K562 (cell line): ENCODE measurements around the gene ARL3.
"Not testable (repeated sequence)": the region's sequence is repeated elsewhere in the genome, so short reads cannot be mapped to it uniquely, and the experiment has no call there.

Source experiments
- ADNP ChIP-seq: fragments of 200-800 bp; sonication (Bioruptor generic); IDR thresholded peaks from 2 replicates; pipeline ENCODE4 v1.6.1; 2016; ENCODE audit warnings: missing genetic modification characterization, missing compliant biosample characterization
- CEBPB ChIP-seq: fragments of 450-650 bp; IDR thresholded peaks from 2 replicates; pipeline ENCODE4 v1.6.1; 2016; ENCODE audit warnings: missing genetic modification characterization, missing compliant biosample characterization
- CHD2 ChIP-seq: IDR thresholded peaks from 2 replicates; pipeline ENCODE4 v1.6.1; 2011; ENCODE audit warnings: low read depth, low read length
- DPF2 ChIP-seq: fragments of 450-650 bp; IDR thresholded peaks from 2 replicates; pipeline ENCODE4 v1.6.1; 2016
- EZH2 ChIP-seq: IDR thresholded peaks from 2 replicates; pipeline ENCODE4 v1.6.1; 2012; ENCODE audit warnings: low read depth, mild to moderate bottlenecking, inconsistent platforms, low read length, borderline replicate concordance
- FOXJ3 ChIP-seq: sonication (generic); formaldehyde crosslinking; IDR thresholded peaks from 2 replicates; pipeline ENCODE4 v1.4.0; 2020; ENCODE audit warnings: mild to moderate bottlenecking, missing genetic modification reagents
- HNRNPK ChIP-seq: fragments of 200-400 bp; formaldehyde crosslinking; IDR thresholded peaks from one replicate; pipeline ENCODE4 v1.6.1; 2018; ENCODE audit warnings: mild to moderate bottlenecking, low read depth, low read length; ENCODE audit not compliant: poor library complexity, severe bottlenecking
- MTA1 ChIP-seq: fragments of 450-650 bp; IDR thresholded peaks from 2 replicates; pipeline ENCODE4 v1.6.1; 2017; ENCODE audit warnings: borderline replicate concordance
- SMC3 ChIP-seq: conservative IDR thresholded peaks from 2 replicates; pipeline ENCODE4 v1.6.1; 2011; ENCODE audit warnings: low read depth, low read length, improper control_type of control experiment; ENCODE audit not compliant: insufficient read depth
- STAG1 ChIP-seq: sonication (generic); formaldehyde crosslinking; IDR thresholded peaks from 2 replicates; pipeline ENCODE4 v1.5.0; 2020; ENCODE audit warnings: missing genetic modification reagents, borderline replicate concordance
- TCF7 ChIP-seq: sonication (generic); IDR thresholded peaks from 2 replicates; pipeline ENCODE4 v1.6.1; 2016; ENCODE audit warnings: antibody characterized with exemption, borderline replicate concordance
- ZFP30 ChIP-seq: fragments of 250-450 bp; sonication (Bioruptor Pico); IDR thresholded peaks from 2 replicates; pipeline ENCODE4 v1.8.0; 2022; ENCODE audit warnings: moderate library complexity, mild to moderate bottlenecking, inconsistent platforms, borderline replicate concordance
- TF ChIP-seq, protein P1 (sequence below), 3 experiments: IDR thresholded peaks in 2 of 3; conservative IDR thresholded peaks in 1 of 3; 2 replicates each; pipeline ENCODE4 v1.5.1; 2011 to 2012; ENCODE audit warnings: low read length in 3 of 3, mild to moderate bottlenecking in 3 of 3, control low read depth in 2 of 3, improper control_type of control experiment in 1 of 3, inconsistent platforms in 1 of 3, low read depth in 1 of 3, mixed read lengths in 1 of 3, moderate library complexity in 1 of 3; ENCODE audit not compliant: insufficient read depth in 2 of 3
- TF ChIP-seq, protein P2 (sequence below): sonication (generic); formaldehyde crosslinking; IDR thresholded peaks from 2 replicates; pipeline ENCODE4 v1.8.1; 2023; ENCODE audit warnings: mild to moderate bottlenecking, missing genetic modification reagents

DNA sequence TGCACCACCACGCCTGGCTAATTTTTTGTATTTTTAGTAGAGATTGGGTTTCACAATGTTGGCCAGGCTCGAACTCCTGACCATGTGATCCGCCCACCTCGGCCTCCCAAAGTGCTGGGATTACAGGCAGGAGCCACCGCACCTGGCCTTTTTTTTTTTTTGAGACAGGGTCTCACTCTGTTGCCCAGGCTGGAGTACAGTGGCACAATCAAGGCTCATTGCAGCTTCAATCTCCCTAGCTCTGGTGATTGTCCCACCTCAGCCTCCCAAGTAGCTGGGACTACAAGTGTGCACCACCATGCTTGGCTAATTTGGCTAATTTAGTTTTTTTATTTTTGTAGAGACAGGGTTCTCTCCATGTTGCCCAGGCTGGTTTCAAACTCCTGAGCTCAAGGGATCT lies 28.1 kb upstream of the ARL3 start:
- TF ChIP-seq ZFP30 (CRISPR knock-in tag); CHD2; HNRNPK; CEBPB (tag); ADNP (tag); MTA1; DPF2; EZH2; FOXJ3; TCF7; STAG1 (CRISPR knock-in tag); SMC3: not testable (repeated sequence)
- TF ChIP-seq, protein P1, sequence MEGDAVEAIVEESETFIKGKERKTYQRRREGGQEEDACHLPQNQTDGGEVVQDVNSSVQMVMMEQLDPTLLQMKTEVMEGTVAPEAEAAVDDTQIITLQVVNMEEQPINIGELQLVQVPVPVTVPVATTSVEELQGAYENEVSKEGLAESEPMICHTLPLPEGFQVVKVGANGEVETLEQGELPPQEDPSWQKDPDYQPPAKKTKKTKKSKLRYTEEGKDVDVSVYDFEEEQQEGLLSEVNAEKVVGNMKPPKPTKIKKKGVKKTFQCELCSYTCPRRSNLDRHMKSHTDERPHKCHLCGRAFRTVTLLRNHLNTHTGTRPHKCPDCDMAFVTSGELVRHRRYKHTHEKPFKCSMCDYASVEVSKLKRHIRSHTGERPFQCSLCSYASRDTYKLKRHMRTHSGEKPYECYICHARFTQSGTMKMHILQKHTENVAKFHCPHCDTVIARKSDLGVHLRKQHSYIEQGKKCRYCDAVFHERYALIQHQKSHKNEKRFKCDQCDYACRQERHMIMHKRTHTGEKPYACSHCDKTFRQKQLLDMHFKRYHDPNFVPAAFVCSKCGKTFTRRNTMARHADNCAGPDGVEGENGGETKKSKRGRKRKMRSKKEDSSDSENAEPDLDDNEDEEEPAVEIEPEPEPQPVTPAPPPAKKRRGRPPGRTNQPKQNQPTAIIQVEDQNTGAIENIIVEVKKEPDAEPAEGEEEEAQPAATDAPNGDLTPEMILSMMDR (IDR thresholded peaks at IDR 0.05 in 2 of 3, conservative IDR thresholded peaks at IDR 0.05 in 1 of 3; ENCODE audit: insufficient read depth in 2 of 3, low read depth in 1 of 3, low read length in 3 of 3) = not testable (repeated sequence)
- TF ChIP-seq, protein P2, sequence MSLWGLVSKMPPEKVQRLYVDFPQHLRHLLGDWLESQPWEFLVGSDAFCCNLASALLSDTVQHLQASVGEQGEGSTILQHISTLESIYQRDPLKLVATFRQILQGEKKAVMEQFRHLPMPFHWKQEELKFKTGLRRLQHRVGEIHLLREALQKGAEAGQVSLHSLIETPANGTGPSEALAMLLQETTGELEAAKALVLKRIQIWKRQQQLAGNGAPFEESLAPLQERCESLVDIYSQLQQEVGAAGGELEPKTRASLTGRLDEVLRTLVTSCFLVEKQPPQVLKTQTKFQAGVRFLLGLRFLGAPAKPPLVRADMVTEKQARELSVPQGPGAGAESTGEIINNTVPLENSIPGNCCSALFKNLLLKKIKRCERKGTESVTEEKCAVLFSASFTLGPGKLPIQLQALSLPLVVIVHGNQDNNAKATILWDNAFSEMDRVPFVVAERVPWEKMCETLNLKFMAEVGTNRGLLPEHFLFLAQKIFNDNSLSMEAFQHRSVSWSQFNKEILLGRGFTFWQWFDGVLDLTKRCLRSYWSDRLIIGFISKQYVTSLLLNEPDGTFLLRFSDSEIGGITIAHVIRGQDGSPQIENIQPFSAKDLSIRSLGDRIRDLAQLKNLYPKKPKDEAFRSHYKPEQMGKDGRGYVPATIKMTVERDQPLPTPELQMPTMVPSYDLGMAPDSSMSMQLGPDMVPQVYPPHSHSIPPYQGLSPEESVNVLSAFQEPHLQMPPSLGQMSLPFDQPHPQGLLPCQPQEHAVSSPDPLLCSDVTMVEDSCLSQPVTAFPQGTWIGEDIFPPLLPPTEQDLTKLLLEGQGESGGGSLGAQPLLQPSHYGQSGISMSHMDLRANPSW = not testable (repeated sequence)
